Neural progenitor cell (in vitro differentiated cells): ENCODE measurements around the gene RER1. TPM values are rescaled to one million over a fixed set of nuclear protein-coding genes. Genes with fewer than 3 reads are reported as not detected.
A peak's percentile ranks its signal among the peaks of the same experiment; 100 is the strongest.

Experiments used
- DNase-seq: peaks from one replicate; pipeline ENCODE4 v3.0.0-alpha.2; 2016; ENCODE audit warnings: low spot score
- H2AFZ ChIP-seq: fragments of 200-600 bp; sonication (generic); replicated peaks from 2 replicates; pipeline ENCODE4 v1.6.1; 2016; ENCODE audit warnings: antibody characterized with exemption
- H3F3A ChIP-seq: fragments of 200-600 bp; sonication (generic); 2 replicates; pipeline ENCODE4 v1.6.1; 2016; ENCODE audit warnings: antibody characterized with exemption, low read depth
- H3K27ac ChIP-seq: fragments of 200-600 bp; sonication (generic); 2 replicates; pipeline ENCODE4 v1.5.1; 2016; ENCODE audit warnings: mild to moderate bottlenecking
- H3K27me3 ChIP-seq: fragments of 200-600 bp; sonication (generic); 2 replicates; pipeline ENCODE4 v1.6.1; 2016; ENCODE audit warnings: mild to moderate bottlenecking, moderate library complexity
- H3K36me3 ChIP-seq: fragments of 200-600 bp; sonication (generic); 2 replicates; pipeline ENCODE4 v1.5.1; 2016
- H3K4me1 ChIP-seq: fragments of 200-600 bp; sonication (generic); 2 replicates; pipeline ENCODE4 v1.6.1; 2016; ENCODE audit warnings: mixed run types
- H3K4me2 ChIP-seq: fragments of 200-600 bp; sonication (generic); 2 replicates; pipeline ENCODE4 v1.6.1; 2016
- H3K4me3 ChIP-seq: fragments of 200-600 bp; sonication (generic); 2 replicates; pipeline ENCODE4 v1.5.1; 2016
- H3K79me2 ChIP-seq: fragments of 200-600 bp; sonication (generic); 2 replicates; pipeline ENCODE4 v1.6.1; 2016; ENCODE audit warnings: low read depth
- H3K9ac ChIP-seq: fragments of 200-600 bp; sonication (generic); 2 replicates; pipeline ENCODE4 v1.6.1; 2016
- H3K9me3 ChIP-seq: fragments of 200-600 bp; sonication (generic); 2 replicates; pipeline ENCODE4 v1.5.1; 2016; ENCODE audit warnings: low read depth
- H4K20me1 ChIP-seq: fragments of 200-600 bp; sonication (generic); 2 replicates; pipeline ENCODE4 v1.6.1; 2016; ENCODE audit warnings: low read depth
- H3K27ac Mint-ChIP-seq: 3 replicates; pipeline ENCODE4 v1.8.0; 2021; ENCODE audit warnings: mixed read lengths
- H3K27me3 Mint-ChIP-seq: 2 replicates; pipeline ENCODE4 v1.8.0; 2022; ENCODE audit warnings: low read depth, mild to moderate bottlenecking, inconsistent platforms, moderate library complexity, mixed read lengths; ENCODE audit not compliant: insufficient read depth
- H3K36me3 Mint-ChIP-seq: 3 replicates; pipeline ENCODE4 v1.8.0; 2021; ENCODE audit warnings: mixed read lengths
- H3K4me1 Mint-ChIP-seq: 3 replicates; pipeline ENCODE4 v1.8.0; 2021; ENCODE audit warnings: mixed read lengths
- H3K4me3 Mint-ChIP-seq: 3 replicates; pipeline ENCODE4 v1.8.0; 2021; ENCODE audit warnings: mild to moderate bottlenecking, moderate library complexity, mixed read lengths
- H3K9me3 Mint-ChIP-seq: 3 replicates; pipeline ENCODE4 v1.8.0; 2020; ENCODE audit warnings: mixed read lengths
- EZH2 ChIP-seq: fragments of 200-600 bp; sonication (generic); IDR thresholded peaks from 2 replicates; pipeline ENCODE4 v1.6.1; 2017; ENCODE audit warnings: antibody characterized with exemption, mild to moderate bottlenecking, moderate library complexity
- EZH2phosphoT487 ChIP-seq: fragments of 200-600 bp; sonication (generic); IDR thresholded peaks from 2 replicates; pipeline ENCODE4 v1.6.1; 2017; ENCODE audit warnings: antibody characterized with exemption
- total RNA-seq: library from RNA; depleted of rRNA; stranded (reverse); fragments of >200 nt; gene quantifications from 2 replicates; pipeline ENCODE4 v1.2.3, GENCODE V29; 2015; ENCODE audit warnings: low replicate concordance
- TF ChIP-seq, protein P1 (sequence below): fragments of 200-600 bp; sonication (generic); IDR thresholded peaks from 2 replicates; pipeline ENCODE4 v1.5.1; 2017; ENCODE audit warnings: antibody characterized with exemption, mild to moderate bottlenecking

Gene RER1
- total RNA-seq, 1 donor from 2014 or later = 39.1 TPM

GRCh38 chr1:2429780-2430591 lies 38.3 kb downstream of the RER1 start:
- Mint-ChIP-seq H3K4me1 (peaks cover 34% of the 10 kb centered on the region), H3K27me3 (peaks cover 14% of the 10 kb centered on the region), H3K36me3 (no peaks in the 10 kb centered on the region), H3K4me3 (peak overlapping the region; percentile 30), H3K9me3 (no peaks in the 10 kb centered on the region), H3K27ac (no peak overlapping the region)
- no peaks in the 10 kb centered on the region for H4K20me1 ChIP-seq
- H3F3A ChIP-seq = no peaks in the 10 kb centered on the region
- H3K27me3 ChIP-seq = peaks cover 14% of the 10 kb centered on the region
- no peaks in the 10 kb centered on the region for H3K36me3 ChIP-seq
- H2AFZ ChIP-seq = no peak overlapping the region
- TF ChIP-seq, protein P1, sequence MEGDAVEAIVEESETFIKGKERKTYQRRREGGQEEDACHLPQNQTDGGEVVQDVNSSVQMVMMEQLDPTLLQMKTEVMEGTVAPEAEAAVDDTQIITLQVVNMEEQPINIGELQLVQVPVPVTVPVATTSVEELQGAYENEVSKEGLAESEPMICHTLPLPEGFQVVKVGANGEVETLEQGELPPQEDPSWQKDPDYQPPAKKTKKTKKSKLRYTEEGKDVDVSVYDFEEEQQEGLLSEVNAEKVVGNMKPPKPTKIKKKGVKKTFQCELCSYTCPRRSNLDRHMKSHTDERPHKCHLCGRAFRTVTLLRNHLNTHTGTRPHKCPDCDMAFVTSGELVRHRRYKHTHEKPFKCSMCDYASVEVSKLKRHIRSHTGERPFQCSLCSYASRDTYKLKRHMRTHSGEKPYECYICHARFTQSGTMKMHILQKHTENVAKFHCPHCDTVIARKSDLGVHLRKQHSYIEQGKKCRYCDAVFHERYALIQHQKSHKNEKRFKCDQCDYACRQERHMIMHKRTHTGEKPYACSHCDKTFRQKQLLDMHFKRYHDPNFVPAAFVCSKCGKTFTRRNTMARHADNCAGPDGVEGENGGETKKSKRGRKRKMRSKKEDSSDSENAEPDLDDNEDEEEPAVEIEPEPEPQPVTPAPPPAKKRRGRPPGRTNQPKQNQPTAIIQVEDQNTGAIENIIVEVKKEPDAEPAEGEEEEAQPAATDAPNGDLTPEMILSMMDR = peak; percentile 38
- TF ChIP-seq EZH2 = no peak
- no peaks in the 10 kb centered on the region for H3K9me3 ChIP-seq
- DNase-seq = no peak
- no peak overlapping the region for H3K9ac ChIP-seq
- no peaks in the 10 kb centered on the region for H3K79me2 ChIP-seq
- no peak overlapping the region for H3K4me3 ChIP-seq
- no peak overlapping the region for H3K4me2 ChIP-seq
- H3K27ac ChIP-seq = no peak overlapping the region
- H3K4me1 ChIP-seq = peaks cover 32% of the 10 kb centered on the region

GRCh38 chr1:2430592-2430973 lies 38.9 kb downstream of the RER1 start:
- H3K9ac ChIP-seq = no peak overlapping the region
- no peak overlapping the region for H3K27ac Mint-ChIP-seq
- no peak overlapping the region for H3K4me2 ChIP-seq
- no peaks in the 10 kb centered on the region for H3F3A ChIP-seq
- H3K9me3 ChIP-seq = no peaks in the 10 kb centered on the region
- no peak overlapping the region for H3K4me3 Mint-ChIP-seq
- H3K27ac ChIP-seq = no peak overlapping the region
- peaks cover 14% of the 10 kb centered on the region for H3K27me3 ChIP-seq
- H3K4me3 ChIP-seq = no peak overlapping the region
- H3K36me3 ChIP-seq = no peaks in the 10 kb centered on the region
- H4K20me1 ChIP-seq = no peaks in the 10 kb centered on the region
- no peak overlapping the region for H2AFZ ChIP-seq
- no peaks in the 10 kb centered on the region for H3K36me3 Mint-ChIP-seq
- H3K79me2 ChIP-seq = no peaks in the 10 kb centered on the region
- no peak for TF ChIP-seq EZH2phosphoT487
- TF ChIP-seq EZH2 = no peak
- TF ChIP-seq, protein P1 = no peak
- H3K27me3 Mint-ChIP-seq = peaks cover 14% of the 10 kb centered on the region
- H3K4me1 Mint-ChIP-seq = peaks cover 34% of the 10 kb centered on the region
- peaks cover 32% of the 10 kb centered on the region for H3K4me1 ChIP-seq
- DNase-seq = no peak
- no peaks in the 10 kb centered on the region for H3K9me3 Mint-ChIP-seq

GRCh38 chr1:2431103-2431502 lies 39.5 kb downstream of the RER1 start:
- Mint-ChIP-seq H3K4me1 (peaks cover 30% of the 10 kb centered on the region), H3K4me3 (peak overlapping the region; percentile 52), H3K27ac (peak overlapping the region; percentile 76), H3K27me3 (peaks cover 12% of the 10 kb centered on the region), H3K36me3 (no peaks in the 10 kb centered on the region), H3K9me3 (no peaks in the 10 kb centered on the region)
- no peak for DNase-seq
- Histone ChIP-seq H3K79me2 (no peaks in the 10 kb centered on the region), H4K20me1 (no peaks in the 10 kb centered on the region), H2AFZ (no peak overlapping the region), H3K36me3 (no peaks in the 10 kb centered on the region), H3K27ac (no peak overlapping the region), H3K4me2 (peak overlapping the region; percentile 27), H3K4me3 (no peak overlapping the region), H3K9ac (no peak overlapping the region), H3K9me3 (no peaks in the 10 kb centered on the region), H3F3A (no peaks in the 10 kb centered on the region), H3K27me3 (peaks cover 14% of the 10 kb centered on the region), H3K4me1 (peaks cover 27% of the 10 kb centered on the region)
- TF ChIP-seq EZH2phosphoT487 (no peak), EZH2 (no peak)
- TF ChIP-seq, protein P1 = no peak
